H1 (cell line): ENCODE results near the gene CTSC. TPM values are rescaled to one million over a fixed set of nuclear protein-coding genes. Genes with fewer than 3 reads are reported as not detected.

Source experiments
- CTCF ChIA-PET: fragments of 300-600 bp; sonication (Branson Sonifier 250); formaldehyde crosslinking; loops from one replicate; lab custom pipeline; 2021; ENCODE audit not compliant: partially characterized antibody; lab: Charles Lee
- POLR2A ChIA-PET: fragments of 300-600 bp; sonication (Branson Sonifier 250); formaldehyde crosslinking; loops from one replicate; lab custom pipeline; 2021; ENCODE audit warnings: inconsistent platforms; ENCODE audit not compliant: partially characterized antibody; lab: Charles Lee
- DNase-seq, 2 experiments: peaks; one replicate each; pipeline versions ENCODE4 v3.0.0 to v3.0.0-alpha.2; 2010 to 2022; ENCODE audit warnings: low spot score in 2 of 2, low read depth in 1 of 2, mixed read lengths in 1 of 2
- FAIRE-seq: peaks from 2 replicates; lab custom pipeline; 2011; peaks lifted over from hg19 to GRCh38; lab: Jason Lieb, UNC
- H2AFZ ChIP-seq: 2 replicates; pipeline ENCODE4 v1.8.1; 2012; ENCODE audit warnings: low read length, inconsistent platforms
- H2AK5ac ChIP-seq: 2 replicates; pipeline ENCODE4 v1.6.1; 2013; ENCODE audit warnings: low read depth, low read length
- H2BK120ac ChIP-seq: replicated peaks from 2 replicates; pipeline ENCODE3; 2013; ENCODE audit warnings: low read depth, low read length, inconsistent platforms
- H2BK12ac ChIP-seq: 2 replicates; pipeline ENCODE4 v1.6.1; 2013; ENCODE audit warnings: low read depth, low read length
- H2BK15ac ChIP-seq: 2 replicates; pipeline ENCODE4 v1.6.1; 2013; ENCODE audit warnings: low read length
- H2BK20ac ChIP-seq: 2 replicates; pipeline ENCODE4 v1.6.1; 2013; ENCODE audit warnings: low read length
- H2BK5ac ChIP-seq: 2 replicates; pipeline ENCODE4 v1.6.1; 2013; ENCODE audit warnings: low read depth, low read length
- H3K14ac ChIP-seq: 2 replicates; pipeline ENCODE4 v1.6.1; 2013; ENCODE audit warnings: inconsistent platforms; ENCODE audit not compliant: insufficient read length
- H3K18ac ChIP-seq: 2 replicates; pipeline ENCODE4 v1.6.1; 2013; ENCODE audit warnings: low read length; ENCODE audit errors: extremely low read depth
- H3K23ac ChIP-seq: 2 replicates; pipeline ENCODE4 v1.6.1; 2013; ENCODE audit warnings: inconsistent platforms; ENCODE audit not compliant: insufficient read length
- H3K23me2 ChIP-seq: 2 replicates; pipeline ENCODE4 v1.6.1; 2013; ENCODE audit warnings: low read depth, low read length
- H3K27ac ChIP-seq: 2 replicates; pipeline ENCODE4 v1.6.1; 2011; ENCODE audit warnings: low read depth, low read length, inconsistent platforms
- H3K27me3 ChIP-seq, 4 experiments: replicated peaks in 1 of 4; 1 replicate in 1 of 4; 2 replicates in 3 of 4; pipeline versions ENCODE4 v1.6.1 to v1.8.1; 2011 to 2013; ENCODE audit warnings: low read length in 3 of 4, mild to moderate bottlenecking in 3 of 4, inconsistent platforms in 2 of 4, mixed read lengths in 2 of 4, moderate library complexity in 1 of 4; ENCODE audit not compliant: control insufficient read depth in 3 of 4, insufficient read depth in 3 of 4; ENCODE audit errors: extremely low read depth in 1 of 4
- H3K36me3 ChIP-seq, 4 experiments: 2 replicates each; pipeline versions ENCODE4 v1.6.1 to v1.8.1; 2011 to 2013; ENCODE audit warnings: mild to moderate bottlenecking in 4 of 4, low read length in 3 of 4, moderate library complexity in 2 of 4, control low read depth in 1 of 4, inconsistent platforms in 1 of 4; ENCODE audit not compliant: insufficient read depth in 4 of 4, control insufficient read depth in 2 of 4
- H3K4ac ChIP-seq: replicated peaks from 2 replicates; pipeline ENCODE3; 2013; ENCODE audit warnings: low read length, low read depth, mixed read lengths, inconsistent platforms; ENCODE audit not compliant: insufficient read length
- H3K4me1 ChIP-seq, 4 experiments: replicated peaks in 1 of 4; 1 replicate in 1 of 4; 2 replicates in 3 of 4; pipeline versions ENCODE4 v1.6.1 to v1.8.1; 2011 to 2013; ENCODE audit warnings: low read length in 3 of 4, inconsistent platforms in 2 of 4, mixed read lengths in 1 of 4; ENCODE audit not compliant: insufficient read depth in 4 of 4, control insufficient read depth in 3 of 4
- H3K4me2 ChIP-seq, 2 experiments: 2 replicates each; pipeline versions ENCODE4 v1.6.1 to v1.8.1; 2011 to 2013; ENCODE audit warnings: low read depth in 2 of 2, low read length in 2 of 2, control low read depth in 1 of 2, inconsistent platforms in 1 of 2, mild to moderate bottlenecking in 1 of 2; ENCODE audit not compliant: insufficient read depth in 1 of 2
- H3K4me3 ChIP-seq, 4 experiments: fragments of 200-600, 300-600 bp in 1 of 4; sonication (generic), shearing (Covaris generic), sonication (Bioruptor Twin) in 1 of 4; 2 replicates each; pipeline versions ENCODE4 v1.5.1 to v1.8.1; 2011 to 2016; ENCODE audit warnings: low read length in 4 of 4, low read depth in 3 of 4, control low read depth in 2 of 4, inconsistent platforms in 2 of 4, mild to moderate bottlenecking in 2 of 4, mixed read lengths in 1 of 4, moderate library complexity in 1 of 4; ENCODE audit not compliant: insufficient read depth in 2 of 4; ENCODE audit errors: extremely low read depth in 1 of 4
- H3K56ac ChIP-seq: replicated peaks from 2 replicates; pipeline ENCODE3; 2013; ENCODE audit warnings: low read depth, mild to moderate bottlenecking, mixed read lengths, low read length, inconsistent platforms; ENCODE audit not compliant: insufficient read length
- H3K79me1 ChIP-seq: 2 replicates; pipeline ENCODE4 v1.6.1; 2013; ENCODE audit warnings: low read depth, low read length, control low read depth
- H3K79me2 ChIP-seq, 2 experiments: 2 replicates each; pipeline versions ENCODE4 v1.6.1 to v1.8.1; 2012 to 2013; ENCODE audit warnings: low read length in 2 of 2, mild to moderate bottlenecking in 2 of 2, inconsistent platforms in 1 of 2; ENCODE audit not compliant: insufficient read depth in 2 of 2, control insufficient read depth in 1 of 2
- H3K9ac ChIP-seq, 4 experiments: replicated peaks in 1 of 4; 1 replicate in 1 of 4; 2 replicates in 3 of 4; pipeline versions ENCODE4 v1.6.1 to v1.8.1; 2011 to 2013; ENCODE audit warnings: low read depth in 3 of 4, low read length in 3 of 4, control low read depth in 2 of 4, mild to moderate bottlenecking in 2 of 4, moderate library complexity in 2 of 4, inconsistent platforms in 1 of 4; ENCODE audit errors: extremely low read depth in 1 of 4
- H3K9me3 ChIP-seq, 2 experiments: 2 replicates each; pipeline versions ENCODE4 v1.6.1 to v1.8.1; 2012 to 2013; ENCODE audit warnings: mild to moderate bottlenecking in 2 of 2, moderate library complexity in 2 of 2, control low read depth in 1 of 2, inconsistent platforms in 1 of 2, low read depth in 1 of 2, low read length in 1 of 2, mixed read lengths in 1 of 2; ENCODE audit not compliant: insufficient read depth in 2 of 2
- H4K20me1 ChIP-seq, 2 experiments: replicated peaks in 1 of 2; 2 replicates each; pipeline versions ENCODE3 to v1.8.1; 2011 to 2013; ENCODE audit warnings: inconsistent platforms in 2 of 2, low read length in 2 of 2, mild to moderate bottlenecking in 1 of 2; ENCODE audit not compliant: insufficient read depth in 2 of 2, control insufficient read depth in 1 of 2
- H4K5ac ChIP-seq: 2 replicates; pipeline ENCODE4 v1.6.1; 2013; ENCODE audit warnings: low read length, low read depth, mixed read lengths, inconsistent platforms; ENCODE audit not compliant: insufficient read length
- H4K8ac ChIP-seq: 2 replicates; pipeline ENCODE4 v1.8.0; 2013; ENCODE audit warnings: mild to moderate bottlenecking, moderate library complexity, low read length, inconsistent platforms; ENCODE audit not compliant: insufficient read depth; ENCODE audit errors: extremely low read depth
- H4K91ac ChIP-seq: replicated peaks from 2 replicates; pipeline ENCODE3; 2013; ENCODE audit warnings: low read length, mixed read lengths, inconsistent platforms; ENCODE audit not compliant: insufficient read length
- BACH1 ChIP-seq: IDR thresholded peaks from 2 replicates; pipeline ENCODE4 v1.6.1; 2012; ENCODE audit warnings: low read length, improper control_type of control experiment
- BRCA1 ChIP-seq: IDR thresholded peaks from 2 replicates; pipeline ENCODE4 v1.6.1; 2012; ENCODE audit warnings: low read depth, low read length, improper control_type of control experiment
- CBX8 ChIP-seq: fragments of 300-800, 300-1000 bp; sonication (generic); IDR thresholded peaks from 2 replicates; pipeline ENCODE4 v1.7.1; 2016; ENCODE audit warnings: low read depth, low read length, borderline replicate concordance
- CHD1 ChIP-seq: IDR thresholded peaks from 2 replicates; pipeline ENCODE4 v1.6.1; 2012; ENCODE audit warnings: low read depth, low read length, improper control_type of control experiment
- CTBP2 ChIP-seq: IDR thresholded peaks from 2 replicates; pipeline ENCODE4 v1.7.0; 2011; ENCODE audit warnings: borderline replicate concordance, mild to moderate bottlenecking, moderate library complexity, mixed read lengths, low read length; ENCODE audit not compliant: insufficient read depth, insufficient read length
- EGR1 ChIP-seq: IDR thresholded peaks from 2 replicates; pipeline ENCODE4 v1.6.1; 2011; ENCODE audit warnings: low read depth, low read length, borderline replicate concordance
- GABPA ChIP-seq: IDR thresholded peaks from 2 replicates; pipeline ENCODE4 v1.6.1; 2011; ENCODE audit warnings: mild to moderate bottlenecking, low read length, moderate library complexity, borderline replicate concordance; ENCODE audit not compliant: insufficient read depth
- JUN ChIP-seq: IDR thresholded peaks from 2 replicates; pipeline ENCODE4 v1.6.1; 2011; ENCODE audit warnings: low read depth, mild to moderate bottlenecking, improper control_type of control experiment, low read length
- JUND ChIP-seq: IDR thresholded peaks from 2 replicates; pipeline ENCODE4 v1.6.1; 2011; ENCODE audit warnings: mild to moderate bottlenecking, improper control_type of control experiment, low read length
- KDM5A ChIP-seq: fragments of 200-600 bp; IDR thresholded peaks from 2 replicates; pipeline ENCODE4 v1.7.1; 2012; ENCODE audit warnings: mild to moderate bottlenecking, low read length, inconsistent platforms, mixed read lengths
- NRF1 ChIP-seq: IDR thresholded peaks from 2 replicates; pipeline ENCODE4 v1.6.1; 2011; ENCODE audit warnings: mild to moderate bottlenecking, low read depth, low read length, improper control_type of control experiment
- PHF8 ChIP-seq: fragments of 200-600 bp; sonication (generic); conservative IDR thresholded peaks from 2 replicates; pipeline ENCODE4 v1.7.1; 2012; ENCODE audit warnings: low read depth, mild to moderate bottlenecking, inconsistent platforms, low read length, moderate library complexity
- POU5F1 ChIP-seq: IDR thresholded peaks from 2 replicates; pipeline ENCODE4 v1.6.1; 2011; ENCODE audit warnings: low read depth, mild to moderate bottlenecking, low read length, moderate library complexity
- SAP30 ChIP-seq: fragments of 300-600 bp; sonication (generic); IDR thresholded peaks from 2 replicates; pipeline ENCODE4 v1.7.1; 2012; ENCODE audit warnings: low read length, moderate library complexity, mild to moderate bottlenecking, inconsistent platforms; ENCODE audit not compliant: insufficient read depth, insufficient replicate concordance
- SIX5 ChIP-seq: IDR thresholded peaks from 2 replicates; pipeline ENCODE4 v1.6.1; 2011; ENCODE audit warnings: mild to moderate bottlenecking, low read depth, low read length
- SP1 ChIP-seq: IDR thresholded peaks from 2 replicates; pipeline ENCODE4 v1.6.1; 2011; ENCODE audit warnings: low read depth, low read length
- TBP ChIP-seq: IDR thresholded peaks from 2 replicates; pipeline ENCODE4 v1.6.1; 2011; ENCODE audit warnings: low read depth, low read length, improper control_type of control experiment
- polyA plus RNA-seq, 7 experiments: library from polyadenylated mRNA; depleted of rRNA in 3 of 7; stranded (reverse) in 5 of 7; unstranded in 2 of 7; fragments of >200 nt in 5 of 7; fragments of 200-250 nt in 2 of 7; gene quantifications; 1 replicate in 5 of 7; 2 replicates in 1 of 7; 4 replicates in 1 of 7; pipeline versions ENCODE4 v1.2.1 to v1.2.3, GENCODE V29; 2011 to 2013; ENCODE audit warnings: missing spikeins in 2 of 7, mixed read lengths in 2 of 7
- total RNA-seq: library from RNA; stranded (reverse); fragmentation: NEBNext Ultra II Directional; extraction: Animal tissue kit (Norgen Biotek cat#: 25700); gene quantifications from 2 replicates; pipeline ENCODE4 v1.2.1, GENCODE V29; 2021

Gene CTSC
- total and polyA plus RNA-seq, 2 of the 8 experiments (the other 6 are each of a cell fraction or from before 2014, with no cell fraction given) = 347 to 369 TPM

DNA sequence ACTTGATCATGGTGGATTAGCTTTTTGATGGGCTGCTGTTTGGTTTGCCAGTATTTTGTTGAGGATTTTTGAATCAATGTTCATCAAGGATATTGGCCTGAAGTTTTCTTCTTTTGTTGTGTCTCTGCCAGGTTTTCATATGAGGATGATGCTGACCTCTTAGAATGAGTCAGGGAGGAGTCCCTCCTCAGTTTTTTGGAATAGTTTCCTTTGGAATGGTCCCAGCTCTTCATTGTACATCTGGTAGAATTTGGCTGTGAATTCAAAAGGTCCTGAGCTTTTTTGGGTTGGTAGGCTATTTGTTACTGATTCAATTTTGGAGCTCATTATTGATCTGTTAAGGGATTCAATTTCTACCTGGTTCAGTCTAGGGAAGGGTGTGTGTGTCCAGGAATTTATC is 78.1 kb downstream of the CTSC start:
- no peak overlapping the region for H3K18ac ChIP-seq
- H3K4me3 ChIP-seq = no peak overlapping the region
- H3K79me1 ChIP-seq = no peaks in the 10 kb centered on the region
- no peak overlapping the region for H3K4ac ChIP-seq
- H3K56ac ChIP-seq = no peak overlapping the region
- no peak overlapping the region for H4K5ac ChIP-seq
- no peak overlapping the region for H3K9ac ChIP-seq
- peaks cover under 1 to 9% (median 5%) of the 10 kb centered on the region in 4 experiments; a peak in 6 of 8 replicates for H3K36me3 ChIP-seq
- no peaks in the 10 kb centered on the region for H3K27me3 ChIP-seq
- H2AK5ac ChIP-seq = no peak overlapping the region
- no peaks in the 10 kb centered on the region for H4K20me1 ChIP-seq
- peaks cover 8 to 20% of the 10 kb centered on the region in 2 experiments for H3K9me3 ChIP-seq
- H3K4me2 ChIP-seq = no peak overlapping the region
- no peak for FAIRE-seq
- no peak for DNase-seq
- no peaks in the 10 kb centered on the region for H3K4me1 ChIP-seq
- no peak overlapping the region for H2BK5ac ChIP-seq
- H3K23ac ChIP-seq = no peak overlapping the region
- no peak overlapping the region for H4K91ac ChIP-seq
- no peak overlapping the region for H3K14ac ChIP-seq
- no peak overlapping the region for H3K27ac ChIP-seq
- H2BK12ac ChIP-seq = no peak overlapping the region
- H4K8ac ChIP-seq = no peak overlapping the region
- no peak overlapping the region for H2AFZ ChIP-seq
- H2BK15ac ChIP-seq = no peak overlapping the region
- ChIA-PET CTCF (interaction anchor here (0.8 to 1.3 kb wide), 3 partner anchors 8 to 83 kb away, joined by 3 read pairs; no protein-coding TSS in a partner anchor), POLR2A (interaction anchor here (1.1 kb wide), 1 partner anchor 49 kb away, joined by 4 read pairs; no protein-coding TSS in a partner anchor)
- H3K23me2 ChIP-seq = no peaks in the 10 kb centered on the region
- no peak overlapping the region for H2BK120ac ChIP-seq
- H3K79me2 ChIP-seq = no peaks in the 10 kb centered on the region
- H2BK20ac ChIP-seq = no peak overlapping the region
- no peak for TF ChIP-seq JUND
- no peak for TF ChIP-seq CTBP2
- no peak for TF ChIP-seq SIX5
- TF ChIP-seq KDM5A = no peak
- TF ChIP-seq POU5F1 = no peak
- TF ChIP-seq JUN = no peak
- no peak for TF ChIP-seq SP1
- TF ChIP-seq CHD1 = no peak
- TF ChIP-seq NRF1 = no peak
- no peak for TF ChIP-seq GABPA
- no peak for TF ChIP-seq SAP30
- no peak for TF ChIP-seq TBP
- no peak for TF ChIP-seq EGR1
- no peak for TF ChIP-seq CBX8
- TF ChIP-seq BRCA1 = no peak
- no peak for TF ChIP-seq BACH1
- no peak for TF ChIP-seq PHF8
